ENCODE data around the gene SOX8.

Gene SOX8

DNA sequence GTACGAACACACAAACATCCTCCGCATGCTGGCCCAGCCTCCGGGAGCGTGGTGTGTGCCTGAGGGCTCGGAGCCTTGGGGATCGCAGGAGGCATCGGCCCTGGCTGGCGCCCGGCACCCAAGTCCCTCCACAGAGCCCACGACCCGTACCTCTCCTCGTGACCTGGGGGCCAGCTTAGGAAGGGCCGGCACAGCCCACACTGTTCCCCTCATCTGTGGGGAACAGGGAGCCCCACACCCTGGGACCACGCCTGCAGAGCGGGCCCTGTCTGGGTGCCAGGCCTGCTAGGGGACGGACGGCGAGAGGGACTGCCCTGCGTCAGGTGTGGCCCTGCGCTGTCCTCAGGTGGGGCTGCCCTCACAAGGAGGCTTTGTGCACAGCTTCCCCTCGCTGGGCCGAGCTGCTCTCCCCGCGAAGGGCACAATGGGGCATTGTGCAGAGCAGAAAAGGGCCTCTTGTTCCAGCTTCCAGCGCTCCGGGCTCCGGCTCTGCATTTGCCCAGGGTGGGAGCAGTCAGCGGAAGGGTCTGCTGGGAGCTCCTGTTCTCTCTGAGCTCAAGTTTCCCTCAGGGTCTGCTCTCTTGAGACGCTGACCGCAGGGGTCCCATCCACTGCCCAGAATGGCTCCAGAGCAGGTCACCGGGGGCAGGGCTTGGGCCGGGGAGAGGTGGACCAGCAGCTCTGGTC is 9.1 kb upstream of the SOX8 start:
- no peak for DNase-seq (ENCODE audit: low read depth in 2 of 2, low spot score in 1 of 2)

DNA sequence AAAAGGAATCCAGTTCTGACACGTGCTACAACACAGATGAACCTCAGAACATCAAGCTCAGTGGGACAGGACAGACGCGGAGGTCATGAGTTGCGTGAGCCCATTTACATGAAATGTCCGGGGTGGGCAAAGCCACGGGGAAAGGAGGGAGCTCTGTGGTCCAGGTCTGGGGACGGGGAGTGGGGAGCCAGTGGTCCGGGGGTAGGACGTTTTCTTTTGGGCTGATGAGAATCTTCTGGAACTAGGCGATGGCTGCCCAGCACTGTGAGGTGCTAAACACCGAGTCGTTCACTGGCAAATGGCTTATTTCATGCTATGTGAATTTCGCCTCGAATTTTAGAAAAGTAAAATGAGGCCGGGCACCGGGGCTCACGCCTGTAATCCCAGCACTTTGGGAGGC is 8.2 kb upstream of the SOX8 start:
- DNase-seq (ENCODE audit: low read depth in 2 of 2, low spot score in 1 of 2), result no peak

DNA sequence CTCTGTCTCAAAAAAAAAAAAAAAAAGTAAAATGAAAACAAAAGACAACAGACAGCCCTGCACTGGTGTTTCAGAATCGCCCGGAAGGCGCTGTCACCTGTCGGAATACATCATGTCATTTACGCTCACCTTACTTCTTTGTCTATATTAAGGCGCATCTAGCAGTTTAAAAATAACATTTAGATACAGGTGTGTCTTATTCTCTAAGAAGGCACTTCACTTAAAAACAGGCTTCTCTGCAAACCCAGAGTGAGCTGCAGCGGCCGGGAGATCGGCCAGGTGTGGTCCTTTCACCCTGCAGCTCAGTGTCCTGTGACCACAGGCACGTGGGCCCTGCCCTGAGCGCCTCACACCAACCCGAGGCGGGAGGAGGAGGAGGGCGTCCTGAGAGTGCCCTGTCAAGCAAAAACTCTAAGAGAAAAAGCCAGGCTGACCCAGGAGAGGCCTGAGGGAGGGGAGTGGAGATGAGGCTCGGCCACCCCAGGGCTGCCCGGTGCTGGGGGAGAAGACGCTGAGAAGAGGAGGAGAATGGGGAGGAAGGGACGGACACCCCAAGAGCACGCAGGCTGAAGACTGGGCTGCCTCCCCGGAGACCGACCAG is 7.5 kb upstream of the SOX8 start:
- DNase-seq (ENCODE audit: low read depth in 2 of 2, low spot score in 1 of 2), result no peak

DNA sequence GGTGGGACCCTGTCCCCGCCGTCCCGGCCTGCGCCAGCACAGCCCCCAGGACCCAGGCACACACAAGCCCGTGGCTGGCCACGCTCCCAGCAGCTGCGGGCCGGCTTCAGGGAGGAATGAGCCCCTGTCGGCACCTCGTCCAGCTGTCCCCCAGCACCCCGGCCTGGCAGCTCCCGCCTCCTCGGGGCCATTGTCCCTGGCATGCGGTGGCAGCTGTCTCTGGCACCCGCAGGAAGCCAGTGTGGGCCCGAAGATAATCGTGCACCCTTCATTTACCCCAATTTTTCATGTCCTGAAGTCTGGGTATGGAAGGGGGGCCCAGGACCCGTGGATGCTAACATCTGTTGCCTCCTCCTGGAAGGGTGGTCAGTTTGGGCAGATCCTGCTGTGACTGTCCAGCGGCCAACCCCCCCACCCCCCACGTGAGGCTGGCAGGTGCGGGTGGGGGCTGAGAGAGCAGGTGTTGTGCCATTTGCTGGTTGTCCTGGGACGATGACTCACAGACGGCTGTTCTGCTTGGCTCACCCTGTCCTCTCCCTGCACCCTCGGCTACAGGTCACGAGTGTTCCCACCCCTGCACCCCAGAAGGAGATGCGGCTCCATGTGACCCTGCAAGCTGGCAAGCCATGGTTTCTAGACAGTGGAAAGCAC is 6.8 kb upstream of the SOX8 start:
- DNase-seq (ENCODE audit: low read depth in 2 of 2, low spot score in 1 of 2), result no peak

DNA sequence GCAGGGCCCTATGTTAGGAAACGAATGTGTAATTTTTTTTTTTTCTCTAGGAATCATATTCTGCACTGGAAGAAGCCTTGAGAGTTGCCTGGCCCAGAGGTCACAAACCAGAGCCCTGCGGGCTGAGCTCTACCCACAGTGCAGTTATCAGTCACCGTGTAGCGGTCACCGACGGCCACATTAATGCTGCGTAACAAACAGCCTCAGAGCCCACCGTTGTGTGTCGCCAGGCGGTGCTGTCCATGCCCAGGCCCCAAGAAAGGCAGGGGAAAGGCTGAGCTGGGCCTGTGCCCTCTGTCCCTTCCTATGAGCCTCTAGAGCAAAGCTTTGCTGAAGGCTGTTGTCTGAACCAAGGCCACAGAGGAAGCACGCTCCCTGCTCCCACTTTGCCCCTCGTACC is 6.3 kb upstream of the SOX8 start:
- no peak for DNase-seq (ENCODE audit: low read depth in 2 of 2, low spot score in 1 of 2)

DNA sequence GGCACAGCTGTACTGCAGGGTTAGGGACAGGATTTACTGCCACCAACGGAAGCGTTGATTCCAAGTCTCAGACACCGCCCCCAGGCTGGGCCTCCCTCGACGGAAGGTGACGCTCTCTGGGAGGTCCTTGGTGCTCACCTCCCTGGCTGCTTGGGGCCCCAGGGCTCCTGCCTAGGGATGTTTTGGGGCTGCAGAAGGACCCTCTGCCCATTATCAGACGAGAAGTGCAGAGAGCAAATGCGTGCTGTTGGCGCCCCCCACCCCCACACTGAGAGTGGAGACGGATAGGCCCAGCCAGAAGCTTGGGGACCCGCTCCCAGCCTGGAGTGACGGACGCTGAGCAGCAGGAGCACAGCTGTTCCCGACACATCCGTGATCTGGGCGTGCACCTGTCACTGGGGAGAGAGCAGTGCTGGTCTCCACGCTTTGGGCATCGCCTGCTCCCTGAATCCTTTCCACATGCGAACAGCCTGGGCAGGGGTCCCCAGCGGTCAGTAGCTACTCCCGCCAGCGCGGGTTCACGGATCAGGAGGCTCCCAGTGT is 5.1 kb upstream of the SOX8 start:
- DNase-seq (ENCODE audit: low read depth in 2 of 2, low spot score in 1 of 2), result no peak

DNA sequence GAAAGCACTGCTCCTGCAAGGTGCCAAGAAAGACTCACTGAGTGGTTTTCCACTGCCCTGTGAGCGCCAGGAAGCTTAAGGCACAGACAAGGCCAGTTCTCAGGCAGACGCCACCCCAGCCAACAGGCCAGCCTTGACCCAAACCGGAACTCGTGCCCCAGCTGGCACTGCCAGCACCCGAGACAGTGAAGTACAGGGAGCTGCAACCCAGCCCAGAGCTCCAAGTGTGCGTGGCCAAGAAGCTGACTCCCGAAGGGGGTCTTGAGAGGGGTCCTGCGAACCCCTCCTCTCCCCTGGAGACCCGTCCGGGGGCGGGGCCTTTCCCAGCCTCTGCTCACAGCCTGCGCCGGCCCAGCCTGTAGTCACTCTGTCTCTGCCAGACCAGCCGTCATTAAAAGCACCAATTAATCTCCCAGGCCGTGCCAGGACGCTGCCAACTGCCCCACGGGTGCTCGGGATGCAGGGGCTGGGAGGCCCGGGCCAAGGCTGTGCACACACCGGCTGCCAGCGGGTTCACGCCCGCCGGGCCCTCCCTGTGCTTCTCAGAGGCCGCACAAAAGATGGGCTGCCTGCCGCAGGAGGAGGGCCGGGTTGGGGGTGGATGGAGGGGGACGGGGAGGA is 4.4 kb upstream of the SOX8 start:
- DNase-seq (ENCODE audit: low read depth in 2 of 2, low spot score in 1 of 2), result no peak

DNA sequence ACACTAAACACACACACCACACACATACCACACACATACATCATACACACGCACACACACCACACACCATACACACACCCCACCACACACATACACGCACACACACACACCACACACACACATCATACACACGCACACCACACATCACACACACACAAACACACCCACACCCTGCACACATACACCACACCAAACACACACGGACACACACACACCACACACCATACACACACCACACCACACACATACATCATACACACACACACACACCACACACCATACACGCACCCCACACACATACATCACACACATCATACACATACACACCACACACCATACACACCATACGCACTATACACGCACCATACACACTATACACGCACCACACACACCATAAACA is 3.7 kb upstream of the SOX8 start:
- DNase-seq (ENCODE audit: low read depth in 2 of 2, low spot score in 1 of 2), result no peak

DNA sequence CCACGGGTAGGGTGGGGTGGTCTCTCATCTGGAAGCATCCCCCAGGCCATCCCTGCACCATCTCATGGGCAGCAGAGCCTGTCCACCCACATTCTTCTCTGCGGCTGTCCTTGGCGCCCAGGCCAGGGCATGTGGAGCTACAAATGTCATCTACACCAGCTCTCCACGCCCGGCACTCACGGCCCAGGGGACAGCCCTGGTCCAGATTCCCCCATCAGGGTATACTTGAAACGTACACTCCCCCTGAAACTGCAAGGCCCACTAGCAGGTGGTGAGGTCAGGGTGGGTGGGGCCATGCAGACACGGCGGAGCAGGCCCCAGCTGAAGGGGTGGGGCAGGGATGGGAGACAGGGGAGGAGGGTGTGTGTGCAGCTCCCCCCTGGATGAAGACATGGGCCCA is 3.2 kb upstream of the SOX8 start:
- DNase-seq (ENCODE audit: low read depth in 2 of 2, low spot score in 1 of 2), result no peak

DNA sequence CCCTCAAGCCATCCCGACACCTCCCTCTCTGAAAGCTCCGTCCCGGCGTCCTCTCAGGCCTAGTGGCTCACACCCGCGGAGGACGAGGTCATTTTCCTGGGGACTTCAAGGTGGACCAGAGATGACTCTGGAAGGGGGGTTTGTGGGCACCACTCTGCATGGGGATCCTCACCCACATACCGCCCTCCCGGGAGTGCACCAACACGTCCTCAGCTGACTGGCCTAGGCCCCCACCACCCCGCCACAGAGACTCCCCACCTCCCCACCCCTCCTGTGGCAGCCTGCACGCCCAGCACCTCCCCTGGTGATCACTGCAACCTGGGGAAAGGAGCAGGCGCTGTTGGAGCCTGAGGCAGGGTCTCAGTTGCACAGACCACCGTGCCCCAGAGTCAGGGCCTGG is 2.4 kb upstream of the SOX8 start:
- no peak for DNase-seq (ENCODE audit: low read depth in 2 of 2, low spot score in 1 of 2)

DNA sequence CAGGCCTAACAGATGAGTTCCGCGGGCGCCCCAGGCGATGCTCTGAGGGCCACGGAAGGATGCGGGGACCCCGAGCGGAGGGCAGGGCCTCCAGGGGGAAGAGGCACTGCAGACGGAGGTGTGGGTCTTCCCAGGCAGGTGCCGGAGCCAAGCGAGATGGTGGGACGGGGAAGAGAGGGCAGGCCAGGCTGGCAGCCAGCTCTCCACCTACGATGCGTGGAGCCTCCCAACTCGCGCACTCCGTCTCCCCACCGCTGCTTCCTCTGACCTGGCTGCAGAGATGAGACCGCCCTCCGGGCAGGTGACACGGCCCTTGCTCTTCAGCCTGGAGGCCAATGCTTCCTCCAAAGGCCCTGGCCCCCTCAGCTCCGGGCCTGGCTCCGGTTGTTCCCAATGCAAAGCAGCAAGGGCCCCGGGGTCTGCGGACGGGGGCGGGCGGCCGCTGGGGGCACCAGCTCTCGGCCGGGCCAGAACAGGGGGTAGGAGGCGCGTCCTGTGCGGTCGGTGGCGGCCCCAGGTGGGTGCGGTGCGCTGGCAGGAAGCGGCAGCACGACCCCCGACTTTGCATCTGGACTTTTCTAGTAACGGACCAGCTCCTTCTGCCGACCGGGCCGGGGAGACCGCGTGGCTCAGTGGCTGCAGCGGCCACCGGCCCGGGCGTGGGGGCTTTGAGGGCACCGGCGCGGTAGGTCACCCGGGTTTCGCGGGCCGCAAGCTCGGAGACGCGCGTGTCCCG is 1.5 kb upstream of the SOX8 start:
- no peak for DNase-seq (ENCODE audit: low read depth in 2 of 2, low spot score in 1 of 2)

DNA sequence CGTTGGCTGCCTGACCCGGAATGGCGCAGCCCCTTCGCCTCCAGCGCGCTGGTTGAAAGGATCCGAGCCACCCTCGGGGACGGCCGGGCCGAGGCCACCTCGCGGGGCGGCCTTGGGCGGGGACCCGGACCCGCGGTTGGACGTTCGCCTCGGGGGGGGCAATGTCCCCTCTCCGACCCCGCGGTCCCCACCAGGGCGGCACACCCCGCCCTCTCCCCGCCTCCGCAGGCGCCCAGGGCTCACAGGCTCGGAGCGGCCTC is 1.0 kb upstream of the SOX8 start:
- DNase-seq (ENCODE audit: low read depth in 2 of 2, low spot score in 1 of 2), result no peak

DNA sequence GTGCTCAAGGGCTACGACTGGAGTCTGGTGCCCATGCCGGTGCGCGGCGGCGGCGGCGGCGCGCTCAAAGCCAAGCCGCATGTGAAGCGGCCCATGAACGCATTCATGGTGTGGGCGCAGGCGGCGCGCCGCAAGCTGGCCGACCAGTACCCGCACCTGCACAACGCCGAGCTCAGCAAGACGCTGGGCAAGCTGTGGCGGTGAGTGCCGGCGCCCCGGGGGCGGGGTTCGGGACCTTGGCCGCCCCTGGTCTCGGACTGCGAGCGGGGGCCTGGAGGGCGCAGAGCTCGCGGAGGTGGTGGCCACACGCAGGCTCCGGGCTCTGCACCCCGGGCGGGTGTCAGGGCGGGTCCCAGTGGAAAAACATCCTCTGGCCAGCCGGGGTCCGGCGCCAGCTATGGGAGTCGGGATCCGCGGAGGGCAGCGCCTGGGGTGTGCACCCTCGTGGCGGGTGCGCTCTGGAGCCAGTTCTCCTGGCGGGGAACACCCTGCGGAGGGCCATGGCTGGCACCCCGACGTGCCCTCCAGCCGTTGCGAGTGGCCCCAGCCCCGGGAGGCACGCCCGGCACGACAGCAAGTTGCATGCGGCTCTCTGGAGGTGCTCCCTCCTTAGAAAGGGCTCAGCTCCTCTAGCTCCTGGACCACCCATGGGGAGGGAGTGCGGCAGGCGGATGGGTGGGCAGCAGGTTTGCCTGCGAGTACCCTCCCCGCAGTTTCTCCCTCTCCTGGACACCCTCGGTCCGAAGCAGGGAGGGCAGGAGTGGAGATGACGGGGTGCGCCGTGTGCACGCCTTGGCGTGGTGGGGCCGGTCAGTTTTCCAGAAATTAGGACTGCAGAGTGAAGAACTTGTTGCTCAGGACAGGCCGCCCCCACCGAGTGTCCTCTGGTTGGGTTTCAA is 824 bp downstream of the SOX8 start:
- no peak for DNase-seq (ENCODE audit: low read depth in 2 of 2, low spot score in 1 of 2)

DNA sequence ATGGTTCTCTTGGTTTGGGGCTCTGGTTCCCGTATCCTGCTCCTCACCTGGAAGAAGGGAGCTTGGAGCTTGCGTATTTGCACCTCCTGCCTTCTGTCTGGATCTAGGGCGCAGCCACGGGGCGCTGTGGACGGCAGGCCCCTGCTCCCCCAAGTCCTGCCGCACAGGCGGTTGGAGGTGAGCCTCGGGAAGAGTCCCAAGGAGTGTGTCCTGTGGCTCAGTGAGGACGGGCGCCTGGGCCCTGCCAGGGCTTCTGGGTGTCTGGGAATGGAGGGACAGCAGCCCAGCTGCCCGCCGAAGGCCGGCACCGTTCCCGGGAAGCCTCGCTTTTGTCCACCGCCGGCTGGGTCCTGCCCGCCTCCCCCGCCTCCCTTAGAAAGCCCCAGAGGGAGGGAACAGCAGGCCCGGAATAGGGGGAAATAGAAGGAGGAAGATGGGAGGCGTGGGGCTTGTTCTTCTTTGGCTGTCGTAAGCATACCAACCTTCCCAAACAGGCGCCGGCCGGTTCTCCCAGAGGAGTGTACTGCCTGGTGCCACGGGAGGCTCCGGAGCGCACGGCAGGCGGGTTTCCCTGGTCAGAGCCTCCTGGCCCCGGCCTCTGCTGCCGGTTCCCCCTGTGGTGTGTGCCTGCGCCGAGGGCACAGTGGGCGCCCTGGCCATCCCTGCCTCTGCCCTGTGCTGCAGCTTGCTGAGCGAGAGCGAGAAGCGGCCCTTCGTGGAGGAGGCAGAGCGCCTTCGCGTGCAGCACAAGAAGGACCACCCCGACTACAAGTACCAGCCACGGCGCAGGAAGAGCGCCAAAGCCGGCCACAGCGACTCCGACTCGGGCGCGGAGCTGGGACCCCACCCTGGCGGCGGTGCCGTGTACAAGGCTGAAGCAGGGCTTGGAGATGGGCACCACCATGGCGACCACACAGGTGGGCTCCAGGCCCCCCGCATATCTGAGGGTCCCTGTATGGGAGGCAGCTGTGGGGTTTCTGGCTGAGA is 1.8 kb downstream of the SOX8 start:
- no peak for DNase-seq (ENCODE audit: low read depth in 2 of 2, low spot score in 1 of 2)

DNA sequence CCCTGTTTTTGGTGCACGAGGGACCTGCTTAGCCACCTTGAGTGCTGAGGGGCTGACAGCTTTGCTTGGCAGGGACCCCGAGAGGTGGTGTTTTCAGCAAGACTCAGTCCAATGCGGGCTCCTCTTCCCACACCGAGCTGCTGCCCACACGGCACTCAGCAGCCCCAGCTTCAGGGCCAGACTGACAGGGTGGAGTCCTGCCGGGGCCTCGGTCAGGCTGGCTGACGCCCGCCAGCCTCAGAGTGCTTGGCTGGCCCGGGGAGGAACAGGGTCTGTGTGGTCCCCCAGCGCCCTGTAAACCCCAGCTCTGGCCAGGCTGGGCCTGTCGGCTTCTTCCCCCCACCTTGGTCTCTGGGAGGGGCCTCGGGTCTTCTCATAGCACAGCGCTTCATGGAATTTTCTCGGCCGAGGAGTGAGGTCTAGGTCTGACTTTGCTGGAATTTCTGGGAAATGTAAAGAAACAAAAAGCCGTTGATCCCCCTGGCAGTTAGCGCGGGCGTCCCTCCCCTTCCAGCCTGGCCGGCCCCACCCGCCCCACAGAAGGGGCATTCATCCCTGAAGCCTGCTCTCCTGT is 2.6 kb downstream of the SOX8 start:
- DNase-seq (ENCODE audit: low read depth in 2 of 2, low spot score in 1 of 2), result no peak

DNA sequence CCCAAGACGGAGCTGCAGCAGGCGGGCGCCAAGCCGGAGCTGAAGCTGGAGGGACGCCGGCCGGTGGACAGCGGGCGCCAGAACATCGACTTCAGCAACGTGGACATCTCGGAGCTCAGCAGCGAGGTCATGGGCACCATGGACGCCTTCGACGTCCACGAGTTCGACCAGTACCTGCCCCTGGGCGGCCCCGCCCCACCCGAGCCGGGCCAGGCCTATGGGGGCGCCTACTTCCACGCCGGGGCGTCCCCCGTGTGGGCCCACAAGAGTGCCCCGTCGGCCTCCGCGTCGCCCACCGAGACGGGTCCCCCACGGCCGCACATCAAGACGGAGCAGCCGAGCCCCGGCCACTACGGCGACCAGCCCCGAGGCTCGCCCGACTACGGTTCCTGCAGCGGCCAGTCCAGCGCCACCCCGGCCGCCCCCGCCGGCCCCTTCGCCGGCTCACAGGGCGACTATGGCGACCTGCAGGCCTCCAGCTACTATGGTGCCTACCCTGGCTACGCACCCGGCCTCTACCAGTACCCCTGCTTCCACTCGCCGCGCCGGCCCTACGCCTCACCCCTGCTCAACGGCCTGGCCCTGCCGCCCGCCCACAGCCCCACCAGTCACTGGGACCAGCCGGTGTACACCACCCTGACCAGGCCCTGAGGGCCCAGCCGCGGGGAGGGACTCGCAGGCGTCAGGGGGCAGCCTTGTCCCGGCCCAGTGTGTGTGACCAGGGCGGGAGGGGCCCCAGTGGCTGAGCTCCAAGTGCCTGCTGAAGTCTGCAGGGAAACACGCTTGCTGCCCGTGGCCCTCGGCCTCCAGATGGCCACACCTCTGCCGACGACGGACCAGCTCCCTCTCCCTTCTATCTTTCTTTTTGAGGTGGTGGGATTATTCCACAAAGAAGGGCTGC is 3.4 kb downstream of the SOX8 start:
- DNase-seq (ENCODE audit: low read depth in 2 of 2, low spot score in 1 of 2), result no peak

DNA sequence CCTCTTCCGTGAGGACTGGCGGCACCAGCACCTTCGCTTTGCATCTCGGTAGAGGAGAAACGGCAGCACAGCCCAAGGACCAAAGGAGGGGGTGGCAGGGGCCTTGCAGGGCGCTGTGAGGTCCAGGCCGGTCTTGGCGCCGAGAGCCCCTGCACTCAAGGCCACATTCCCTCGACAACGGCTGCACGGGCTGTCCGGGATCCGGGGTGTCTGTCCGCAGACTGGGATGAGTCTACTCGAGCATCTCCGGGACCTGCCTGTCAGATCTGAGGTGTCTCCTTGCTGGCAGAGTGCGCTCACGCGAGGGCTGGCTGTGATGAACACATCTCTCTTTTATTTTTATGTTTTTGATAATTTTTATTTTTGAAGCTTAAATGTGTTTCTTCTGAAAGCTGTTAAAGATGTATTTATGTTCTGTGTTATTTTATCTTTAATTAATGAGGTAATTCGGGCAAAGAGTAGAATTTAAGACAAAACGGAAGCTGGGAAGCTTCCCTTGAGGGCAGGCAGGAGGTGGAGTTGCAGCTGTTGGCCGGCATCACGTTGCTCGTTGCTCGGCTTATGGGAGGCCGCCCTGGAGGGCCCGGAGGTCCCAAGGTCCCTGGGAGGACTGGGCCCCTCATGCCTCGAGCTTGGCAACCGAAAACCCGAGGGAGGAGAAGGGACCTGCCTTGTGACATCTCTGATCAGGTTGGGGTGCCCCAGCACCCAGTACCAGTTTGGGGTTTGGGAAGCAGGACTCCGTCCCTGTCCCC is 4.3 kb downstream of the SOX8 start:
- DNase-seq (ENCODE audit: low read depth in 2 of 2, low spot score in 1 of 2), result no peak

Measured in stimulated activated CD8-positive, alpha-beta memory T cell treated with anti-CD3 and anti-CD28 coated beads, Interleukin-4, amount 100 ng/mL, for 1 hour (primary cell).